ENCODE measurements around the gene TSHZ2.
"Not testable (repeated sequence)": the region's sequence is repeated elsewhere in the genome, so short reads cannot be mapped to it uniquely, and the experiment has no call there.

- not testable (repeated sequence) for TF ChIP-seq CTCF (IDR thresholded peaks at IDR 0.05; ENCODE audit: low read depth, low read length); EZH2phosphoT487 (IDR thresholded peaks at IDR 0.05; ENCODE audit: low read depth)
Observed at GRCh38 chr20:53536382-53536781, 564.2 kb downstream of the TSHZ2 start.
